DMS53 treated with DMSO at 0.1 percent for 48 hours (cell line): ENCODE results near the gene DACT1.

ENCODE experiments used
- DNase-seq: peaks from one replicate; lab custom pipeline; 2025; ENCODE audit not compliant: unreplicated experiment; lab: John Stamatoyannopoulos, UW

The DACT1 gene

GRCh38 chr14:58635091-58635830 lies 2.5 kb upstream of the DACT1 start:
- DNase-seq: no peak

GRCh38 chr14:58636129-58636528 lies 1.6 kb upstream of the DACT1 start:
- no peak for DNase-seq

- no peak for DNase-seq
Measured at GRCh38 chr14:58637040-58637390, 747 bp upstream of the DACT1 start.

GRCh38 chr14:58638231-58639197 lies 752 bp downstream of the DACT1 start:
- DNase-seq: no peak

GRCh38 chr14:58639198-58639565 lies 1.4 kb downstream of the DACT1 start:
- DNase-seq: no peak

- DNase-seq: peak; percentile 49
Measured at GRCh38 chr14:58639842-58640484, 2.2 kb downstream of the DACT1 start.

- no peak for DNase-seq
Measured at GRCh38 chr14:58640959-58641358, 3.2 kb downstream of the DACT1 start.

GRCh38 chr14:58641509-58641908 lies 3.7 kb downstream of the DACT1 start:
- DNase-seq: no peak

- DNase-seq: no peak
Measured at GRCh38 chr14:58643366-58643765, 5.6 kb downstream of the DACT1 start.

- DNase-seq: no peak
Measured at GRCh38 chr14:58645641-58646040, 7.9 kb downstream of the DACT1 start.

GRCh38 chr14:58646479-58646878 lies 8.7 kb downstream of the DACT1 start:
- DNase-seq: no peak

GRCh38 chr14:58647777-58648176 lies 10.0 kb downstream of the DACT1 start:
- DNase-seq: no peak

GRCh38 chr14:58650857-58651256 lies 13.1 kb downstream of the DACT1 start:
- DNase-seq: no peak

- no peak for DNase-seq
Measured at GRCh38 chr14:58656671-58657411, 19.1 kb downstream of the DACT1 start.

- DNase-seq: no peak
Measured at GRCh38 chr14:58659061-58659460, 21.3 kb downstream of the DACT1 start.

GRCh38 chr14:58659846-58660245 lies 22.1 kb downstream of the DACT1 start:
- DNase-seq: no peak

GRCh38 chr14:58660407-58660806 lies 22.6 kb downstream of the DACT1 start:
- DNase-seq: no peak

GRCh38 chr14:58662018-58662417 lies 24.3 kb downstream of the DACT1 start:
- DNase-seq: no peak

GRCh38 chr14:58662759-58663158 lies 25.0 kb downstream of the DACT1 start:
- no peak for DNase-seq

- peak; percentile 86 for DNase-seq
Measured at GRCh38 chr14:58663494-58664111, 25.8 kb downstream of the DACT1 start.
